GM12878 (cell line): ENCODE measurements around the gene MYH7. TPM values are rescaled to one million over a fixed set of nuclear protein-coding genes. Genes with fewer than 3 reads are reported as not detected.

Source experiments
- ATAC-seq: fragments of 200-7000 bp; cut with Tn5 transposase; 3 replicates; pipeline ENCODE4 v1.9.1; 2020; ENCODE audit warnings: mild to moderate bottlenecking, moderate library complexity
- BruUV-seq: library from RNA; stranded (reverse); fragments of 400-500 nt; replicated peaks from 2 replicates; lab custom pipeline; 2021; lab: Mats Ljungman, UMichigan
- CTCF ChIA-PET: fragments of 300-600 bp; sonication (Branson Sonifier 250); formaldehyde crosslinking; extraction: SDS; loops from one replicate; lab custom pipeline; 2021; ENCODE audit warnings: inconsistent platforms; lab: Yijun Ruan, JAX
- POLR2A ChIA-PET: fragments of 350-600 bp; formaldehyde crosslinking; extraction: SDS; loops from one replicate; lab custom pipeline; 2021; ENCODE audit warnings: inconsistent platforms; lab: Charles Lee
- RAD21 ChIA-PET: fragments of 300-600 bp; sonication (Branson Sonifier 250); formaldehyde crosslinking; loops from one replicate; lab custom pipeline; 2023; ENCODE audit warnings: antibody characterized with exemption; ENCODE audit not compliant: unreplicated experiment; lab: Charles Lee
- SMC1A ChIA-PET: fragments of 300-600 bp; sonication (Branson Sonifier 250); formaldehyde crosslinking; loops from one replicate; lab custom pipeline; 2023; ENCODE audit not compliant: unreplicated experiment, uncharacterized antibody; lab: Charles Lee
- DNase-seq: peaks from one replicate; pipeline ENCODE4 v3.0.0-alpha.2; 2011; ENCODE audit warnings: low read depth, low spot score
- FAIRE-seq: peaks from 3 replicates; lab custom pipeline; 2011; peaks lifted over from hg19 to GRCh38; lab: Jason Lieb, UNC
- H2AFZ ChIP-seq: 2 replicates; pipeline ENCODE4 v1.6.0; 2011; ENCODE audit warnings: low read depth, low read length, control low read depth; ENCODE audit not compliant: control insufficient read depth
- H3K27ac ChIP-seq: 2 replicates; pipeline ENCODE4 v1.5.1; 2011; ENCODE audit warnings: control low read depth; ENCODE audit not compliant: control insufficient read depth, insufficient read depth
- H3K27me3 ChIP-seq, 2 experiments: replicated peaks in 1 of 2; 2 replicates each; pipeline versions ENCODE4 v1.6.0 to v1.6.1; 2011; ENCODE audit warnings: low read length in 1 of 2; ENCODE audit not compliant: control insufficient read depth in 2 of 2, insufficient read depth in 2 of 2
- H3K36me3 ChIP-seq, 2 experiments: 2 replicates each; pipeline ENCODE4 v1.5.1; 2011; ENCODE audit warnings: low read length in 1 of 2; ENCODE audit not compliant: control insufficient read depth in 2 of 2, insufficient read depth in 2 of 2
- H3K4me1 ChIP-seq: 2 replicates; pipeline ENCODE4 v1.6.1; 2011; ENCODE audit warnings: mild to moderate bottlenecking, low read length, moderate library complexity, mixed read lengths; ENCODE audit not compliant: control insufficient read depth, insufficient read depth
- H3K4me2 ChIP-seq: 2 replicates; pipeline ENCODE4 v1.6.0; 2011; ENCODE audit warnings: control low read depth; ENCODE audit not compliant: control insufficient read depth, insufficient read depth
- H3K4me3 ChIP-seq: fragments of 200-600 bp; sonication (generic); 2 replicates; pipeline ENCODE4 v1.5.1; 2016
- H3K79me2 ChIP-seq: 2 replicates; pipeline ENCODE4 v1.6.0; 2011; ENCODE audit warnings: low read length; ENCODE audit not compliant: control insufficient read depth, insufficient read depth
- H3K9ac ChIP-seq: 2 replicates; pipeline ENCODE4 v1.8.0; 2011; ENCODE audit warnings: low read length, control low read depth, mixed read lengths; ENCODE audit not compliant: control insufficient read depth, insufficient read depth
- H3K9me3 ChIP-seq: replicated peaks from 3 replicates; pipeline ENCODE4 v1.5.1; 2011; ENCODE audit warnings: mild to moderate bottlenecking, low read length; ENCODE audit not compliant: control insufficient read depth, insufficient read depth
- H4K20me1 ChIP-seq: 2 replicates; pipeline ENCODE4 v1.6.0; 2011; ENCODE audit not compliant: control insufficient read depth, insufficient read depth
- ELK1 ChIP-seq: IDR thresholded peaks from 2 replicates; pipeline ENCODE4 v1.6.1; 2012; ENCODE audit warnings: low read depth, low read length, improper control_type of control experiment
- EZH2 ChIP-seq: IDR thresholded peaks from 2 replicates; pipeline ENCODE4 v1.6.1; 2012; ENCODE audit warnings: low read depth, mild to moderate bottlenecking, control low read depth, inconsistent platforms, low read length, borderline replicate concordance; ENCODE audit not compliant: control insufficient read depth
- JUNB ChIP-seq: IDR thresholded peaks from 2 replicates; pipeline ENCODE4 v1.6.1; 2016; ENCODE audit warnings: antibody characterized with exemption, mild to moderate bottlenecking
- MAX ChIP-seq: IDR thresholded peaks from 2 replicates; pipeline ENCODE4 v1.6.1; 2012; ENCODE audit warnings: low read depth, low read length, improper control_type of control experiment
- MTA3 ChIP-seq: IDR thresholded peaks from 2 replicates; pipeline ENCODE4 v1.6.1; 2012; ENCODE audit warnings: low read length, inconsistent platforms, borderline replicate concordance
- PML ChIP-seq: IDR thresholded peaks from 2 replicates; pipeline ENCODE4 v1.6.1; 2012; ENCODE audit warnings: low read length, inconsistent platforms
- WGBS: methylation state at CpG from one replicate; pipeline ENCODE4 v1.1.6; 2016; ENCODE audit warnings: low lambda C conversion rate; ENCODE audit not compliant: insufficient replicate concordance, insufficient coverage; ENCODE audit errors: missing lambda C conversion rate; 5-methylcytosine and 5-hydroxymethylcytosine counted together
- in situ Hi-C: fragments of 300-500 bp; cut with MboI; formaldehyde crosslinking; loops from 9 replicates; pipeline ENCODE4 v1.14.3; 2018; ENCODE audit warnings: mixed read lengths
- intact Hi-C: fragments of 100-400 bp; cut with micrococcal nuclease; formaldehyde crosslinking; loops from one replicate; pipeline ENCODE4 v1.14.2; 2022; ENCODE audit not compliant: unreplicated experiment
- polyA plus RNA-seq, 11 experiments: library from polyadenylated mRNA; depleted of rRNA in 4 of 11; unstranded in 6 of 11; stranded (reverse) in 5 of 11; fragments of >200 nt; fragmentation: Nextera tagmentation in 4 of 11; fragmentation: Illumina TruSeq in 1 of 11; extraction: Ambion mirVana in 4 of 11; extraction: Trizol in 1 of 11; gene quantifications; 1 replicate in 1 of 11; 2 replicates in 10 of 11; pipeline versions ENCODE4 v1.2.1 to v1.2.3, GENCODE V29; 2011 to 2016; ENCODE audit warnings: inconsistent platforms in 2 of 11, missing spikeins in 2 of 11, low read depth in 1 of 11
- total RNA-seq, 4 experiments: library from RNA; depleted of rRNA in 3 of 4; stranded (reverse); fragments of >200 nt in 3 of 4; fragmentation: Illumina TruSeq in 1 of 4; extraction: Trizol in 1 of 4; gene quantifications; 2 replicates each; pipeline versions ENCODE4 v1.2.1 to v1.2.3, GENCODE V29; 2013 to 2021
- TF ChIP-seq, protein P1 (sequence below): IDR thresholded peaks from 2 replicates; pipeline ENCODE4 v1.6.1; 2012; ENCODE audit warnings: improper control_type of control experiment, low read depth, low read length; ENCODE audit not compliant: insufficient replicate concordance

MYH7 gene
- total and polyA plus RNA-seq, 10 of the 15 experiments (the other 5 are each of a cell fraction or from before 2014, with no cell fraction given), result 0.04 to 0.10 (median 0.05) TPM; not detected in 4

DNA sequence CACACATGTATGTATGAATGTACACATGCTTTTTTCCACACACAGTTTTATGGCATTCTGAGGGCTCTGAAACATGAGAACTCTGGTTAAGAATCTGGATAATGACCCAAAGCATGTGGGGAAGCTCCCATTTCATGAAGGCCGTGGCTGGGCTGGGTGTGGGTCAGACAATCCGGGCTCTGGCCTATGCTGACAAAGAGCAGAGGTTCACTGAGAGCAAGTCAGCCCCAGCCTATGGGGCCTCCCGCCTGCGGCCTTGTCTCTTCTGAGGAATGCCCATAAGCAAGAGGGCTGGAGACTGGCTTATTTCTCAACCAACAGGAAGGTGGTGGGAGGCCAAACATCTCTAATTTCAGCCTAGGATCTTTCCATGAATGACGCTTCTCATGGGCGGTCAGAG is 35.9 kb downstream of the MYH7 start (continued):
- TF ChIP-seq, protein P1, sequence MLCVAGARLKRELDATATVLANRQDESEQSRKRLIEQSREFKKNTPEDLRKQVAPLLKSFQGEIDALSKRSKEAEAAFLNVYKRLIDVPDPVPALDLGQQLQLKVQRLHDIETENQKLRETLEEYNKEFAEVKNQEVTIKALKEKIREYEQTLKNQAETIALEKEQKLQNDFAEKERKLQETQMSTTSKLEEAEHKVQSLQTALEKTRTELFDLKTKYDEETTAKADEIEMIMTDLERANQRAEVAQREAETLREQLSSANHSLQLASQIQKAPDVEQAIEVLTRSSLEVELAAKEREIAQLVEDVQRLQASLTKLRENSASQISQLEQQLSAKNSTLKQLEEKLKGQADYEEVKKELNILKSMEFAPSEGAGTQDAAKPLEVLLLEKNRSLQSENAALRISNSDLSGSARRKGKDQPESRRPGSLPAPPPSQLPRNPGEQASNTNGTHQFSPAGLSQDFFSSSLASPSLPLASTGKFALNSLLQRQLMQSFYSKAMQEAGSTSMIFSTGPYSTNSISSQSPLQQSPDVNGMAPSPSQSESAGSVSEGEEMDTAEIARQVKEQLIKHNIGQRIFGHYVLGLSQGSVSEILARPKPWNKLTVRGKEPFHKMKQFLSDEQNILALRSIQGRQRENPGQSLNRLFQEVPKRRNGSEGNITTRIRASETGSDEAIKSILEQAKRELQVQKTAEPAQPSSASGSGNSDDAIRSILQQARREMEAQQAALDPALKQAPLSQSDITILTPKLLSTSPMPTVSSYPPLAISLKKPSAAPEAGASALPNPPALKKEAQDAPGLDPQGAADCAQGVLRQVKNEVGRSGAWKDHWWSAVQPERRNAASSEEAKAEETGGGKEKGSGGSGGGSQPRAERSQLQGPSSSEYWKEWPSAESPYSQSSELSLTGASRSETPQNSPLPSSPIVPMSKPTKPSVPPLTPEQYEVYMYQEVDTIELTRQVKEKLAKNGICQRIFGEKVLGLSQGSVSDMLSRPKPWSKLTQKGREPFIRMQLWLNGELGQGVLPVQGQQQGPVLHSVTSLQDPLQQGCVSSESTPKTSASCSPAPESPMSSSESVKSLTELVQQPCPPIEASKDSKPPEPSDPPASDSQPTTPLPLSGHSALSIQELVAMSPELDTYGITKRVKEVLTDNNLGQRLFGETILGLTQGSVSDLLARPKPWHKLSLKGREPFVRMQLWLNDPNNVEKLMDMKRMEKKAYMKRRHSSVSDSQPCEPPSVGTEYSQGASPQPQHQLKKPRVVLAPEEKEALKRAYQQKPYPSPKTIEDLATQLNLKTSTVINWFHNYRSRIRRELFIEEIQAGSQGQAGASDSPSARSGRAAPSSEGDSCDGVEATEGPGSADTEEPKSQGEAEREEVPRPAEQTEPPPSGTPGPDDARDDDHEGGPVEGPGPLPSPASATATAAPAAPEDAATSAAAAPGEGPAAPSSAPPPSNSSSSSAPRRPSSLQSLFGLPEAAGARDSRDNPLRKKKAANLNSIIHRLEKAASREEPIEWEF, result no peak
- no peak for TF ChIP-seq PML
- TF ChIP-seq MAX, result no peak
- TF ChIP-seq ELK1, result no peak
- TF ChIP-seq JUNB, result no peak
- TF ChIP-seq, all 136 proteins: peak for 0

GRCh38 chr14:23399136-23399535 is 36.3 kb downstream of the MYH7 start:
- ChIA-PET SMC1A (no interaction called here), RAD21 (no interaction called here), POLR2A (no interaction called here)
- DNase-seq, result no peak
- 71% methylated on average over 3 of the region's 3 CpGs for WGBS
- H3K36me3 ChIP-seq, result no peaks in the 10 kb centered on the region
- H3K4me1 ChIP-seq, result no peaks in the 10 kb centered on the region
- BruUV-seq, result no TSS peak
- TF ChIP-seq EZH2 (no peak), MTA3 (no peak)
- TF ChIP-seq, all 136 proteins: peak for 0
- Histone ChIP-seq H3K9me3 (no peaks in the 10 kb centered on the region), H4K20me1 (no peaks in the 10 kb centered on the region), H3K27ac (no peak overlapping the region), H3K9ac (no peak overlapping the region), H3K4me3 (no peak overlapping the region), H2AFZ (no peak overlapping the region), H3K79me2 (no peaks in the 10 kb centered on the region), H3K27me3 (no peaks in the 10 kb centered on the region; a peak in 2 of 4 replicates), H3K4me2 (no peak overlapping the region)
- ATAC-seq (no peak), FAIRE-seq (no peak)
- intact Hi-C loops (no loop called here), in situ Hi-C loops (no loop called here)
- CTCF ChIA-PET, result no interaction called here
